Measurements from ENCODE around the gene TRIM47.
A peak's percentile ranks its signal among the peaks of the same experiment; 100 is the strongest.

Gene TRIM47, protein sequence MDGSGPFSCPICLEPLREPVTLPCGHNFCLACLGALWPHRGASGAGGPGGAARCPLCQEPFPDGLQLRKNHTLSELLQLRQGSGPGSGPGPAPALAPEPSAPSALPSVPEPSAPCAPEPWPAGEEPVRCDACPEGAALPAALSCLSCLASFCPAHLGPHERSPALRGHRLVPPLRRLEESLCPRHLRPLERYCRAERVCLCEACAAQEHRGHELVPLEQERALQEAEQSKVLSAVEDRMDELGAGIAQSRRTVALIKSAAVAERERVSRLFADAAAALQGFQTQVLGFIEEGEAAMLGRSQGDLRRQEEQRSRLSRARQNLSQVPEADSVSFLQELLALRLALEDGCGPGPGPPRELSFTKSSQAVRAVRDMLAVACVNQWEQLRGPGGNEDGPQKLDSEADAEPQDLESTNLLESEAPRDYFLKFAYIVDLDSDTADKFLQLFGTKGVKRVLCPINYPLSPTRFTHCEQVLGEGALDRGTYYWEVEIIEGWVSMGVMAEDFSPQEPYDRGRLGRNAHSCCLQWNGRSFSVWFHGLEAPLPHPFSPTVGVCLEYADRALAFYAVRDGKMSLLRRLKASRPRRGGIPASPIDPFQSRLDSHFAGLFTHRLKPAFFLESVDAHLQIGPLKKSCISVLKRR

GRCh38 chr17:75878174-75878998, at the start of gene TRIM47:
TSS of gene TRIM47 (minus strand) at chr17:75878581. CDS start at chr17:75878548, 33 bp downstream.
- DNase-seq: peak; percentile 41

DNA sequence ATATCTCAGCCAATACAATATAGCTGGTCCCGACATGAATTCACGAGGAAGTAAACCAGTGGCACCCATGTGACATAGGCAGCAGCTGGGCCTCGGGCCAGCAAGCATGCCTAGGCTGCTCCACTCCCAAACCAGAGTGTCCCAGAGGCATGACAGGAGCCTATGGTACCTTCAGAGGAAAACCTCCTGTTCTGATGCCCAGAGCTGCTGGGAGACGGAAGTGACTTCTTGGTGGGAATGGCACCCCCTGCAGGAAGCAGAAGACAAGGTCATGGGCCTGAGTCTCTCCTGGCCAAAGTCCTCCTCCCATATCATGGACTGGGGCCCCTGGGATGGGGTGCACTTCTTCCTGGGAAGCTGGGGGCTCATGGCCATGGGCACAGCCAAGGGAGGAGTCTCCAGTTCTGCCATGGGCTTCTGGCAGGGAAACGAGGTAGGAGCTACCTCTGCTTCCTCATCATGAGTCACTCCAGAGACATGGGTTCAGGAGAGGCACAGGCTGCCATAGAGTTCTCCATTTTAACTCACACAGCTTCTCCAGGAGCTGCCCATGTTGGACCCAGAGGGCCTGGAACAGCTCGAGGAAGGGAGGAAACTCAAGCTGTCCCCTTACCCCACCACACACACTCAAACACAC, 49.0 kb upstream of the TRIM47 start:
- DNase-seq: no peak

DNA sequence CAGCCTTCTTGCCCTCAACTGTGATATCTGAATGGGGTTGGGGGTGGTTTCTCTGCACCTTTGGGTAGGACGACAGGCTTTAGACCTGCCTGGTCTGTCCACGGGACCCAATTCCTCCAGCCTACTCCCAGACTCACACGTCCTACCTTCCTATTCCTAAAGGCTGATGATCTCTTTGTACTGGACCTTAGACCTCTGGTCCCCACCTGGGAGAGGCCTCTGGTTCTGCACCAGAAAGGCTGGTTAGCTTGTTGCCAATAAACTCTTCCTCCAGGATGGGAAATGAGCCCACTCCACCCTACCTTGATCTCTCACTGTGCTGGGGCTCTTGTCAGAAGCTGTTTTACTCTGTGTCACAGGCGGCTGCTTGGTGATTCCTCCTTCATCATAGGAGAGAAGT, 48.1 kb upstream of the TRIM47 start:
- no peak for DNase-seq

- no peak for DNase-seq
Measured at GRCh38 chr17:75925912-75926311, 47.5 kb upstream of the TRIM47 start.

GRCh38 chr17:75925103-75925502, 46.7 kb upstream of the TRIM47 start:
- DNase-seq: no peak

- no peak for DNase-seq
Measured at GRCh38 chr17:75922963-75923874, 44.8 kb upstream of the TRIM47 start.

GRCh38 chr17:75922173-75922961, 44.0 kb upstream of the TRIM47 start:
- no peak for DNase-seq

DNA sequence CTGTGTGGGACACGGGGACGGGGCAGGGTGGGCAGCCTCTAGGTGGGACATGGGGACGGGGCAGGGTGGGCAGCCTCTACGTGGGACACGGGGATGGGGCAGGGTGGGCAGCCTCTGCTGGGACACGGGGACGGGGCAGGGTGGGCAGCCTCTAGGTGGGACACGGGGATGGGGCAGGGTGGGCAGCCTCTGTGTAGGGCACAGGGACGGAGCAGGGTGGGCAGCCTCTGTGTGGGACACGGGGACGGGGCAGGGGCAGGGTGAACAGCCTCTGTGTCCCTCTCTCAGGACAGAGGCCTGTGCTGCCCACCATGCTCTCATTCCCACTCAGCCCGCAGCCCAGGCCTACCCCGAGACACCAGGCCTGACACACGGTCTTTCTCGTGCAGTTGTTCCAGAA, 43.2 kb upstream of the TRIM47 start:
- no peak for DNase-seq

GRCh38 chr17:75920045-75920560, 41.7 kb upstream of the TRIM47 start:
- DNase-seq: no peak

DNA sequence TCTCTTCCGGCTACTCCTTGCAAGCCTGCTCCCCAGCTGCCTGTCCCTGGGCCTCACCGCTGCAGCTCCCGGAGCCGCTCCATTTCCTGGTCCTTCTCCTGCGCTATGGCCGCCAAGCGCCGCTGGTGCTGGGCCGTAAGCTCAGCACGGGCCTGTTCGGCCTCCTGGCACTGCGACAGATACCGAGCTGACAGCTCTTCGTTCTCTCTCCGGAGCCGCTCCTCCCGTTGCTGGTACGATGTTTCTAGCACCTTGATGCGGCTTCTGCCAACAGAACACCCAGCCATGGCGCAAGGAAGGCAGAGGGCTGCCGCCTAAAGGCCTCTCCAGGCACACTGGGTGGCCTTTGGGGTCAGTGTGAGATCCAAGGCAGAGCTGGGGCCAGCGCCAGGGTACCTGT, 41.2 kb upstream of the TRIM47 start:
- DNase-seq: no peak

DNA sequence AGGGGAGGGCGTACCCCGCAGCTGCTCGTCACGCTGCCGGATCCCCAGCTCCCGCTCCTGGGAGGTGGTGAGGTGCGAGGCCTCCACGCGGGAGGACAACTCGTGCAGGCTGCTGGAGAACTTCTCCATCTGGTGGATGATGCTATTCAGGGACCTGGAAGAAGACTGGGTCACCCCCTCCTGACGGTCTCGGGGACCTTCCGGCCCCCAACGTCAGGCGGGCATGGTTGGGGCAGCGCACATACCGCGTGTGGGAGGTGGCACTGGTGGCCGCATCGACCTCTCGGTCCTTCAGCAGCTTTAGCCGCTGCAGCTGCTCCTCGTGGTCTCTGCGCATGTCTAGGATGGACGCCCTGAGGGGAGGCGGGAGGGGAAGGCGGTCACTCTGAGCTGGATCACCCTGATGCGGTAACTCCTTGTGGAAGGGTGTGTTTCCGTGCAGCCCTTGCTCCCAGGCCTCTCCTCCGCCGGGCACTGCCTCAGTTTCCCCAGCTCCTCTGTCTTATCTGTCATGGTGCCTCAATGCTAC, 39.6 kb upstream of the TRIM47 start:
- no peak for DNase-seq

DNA sequence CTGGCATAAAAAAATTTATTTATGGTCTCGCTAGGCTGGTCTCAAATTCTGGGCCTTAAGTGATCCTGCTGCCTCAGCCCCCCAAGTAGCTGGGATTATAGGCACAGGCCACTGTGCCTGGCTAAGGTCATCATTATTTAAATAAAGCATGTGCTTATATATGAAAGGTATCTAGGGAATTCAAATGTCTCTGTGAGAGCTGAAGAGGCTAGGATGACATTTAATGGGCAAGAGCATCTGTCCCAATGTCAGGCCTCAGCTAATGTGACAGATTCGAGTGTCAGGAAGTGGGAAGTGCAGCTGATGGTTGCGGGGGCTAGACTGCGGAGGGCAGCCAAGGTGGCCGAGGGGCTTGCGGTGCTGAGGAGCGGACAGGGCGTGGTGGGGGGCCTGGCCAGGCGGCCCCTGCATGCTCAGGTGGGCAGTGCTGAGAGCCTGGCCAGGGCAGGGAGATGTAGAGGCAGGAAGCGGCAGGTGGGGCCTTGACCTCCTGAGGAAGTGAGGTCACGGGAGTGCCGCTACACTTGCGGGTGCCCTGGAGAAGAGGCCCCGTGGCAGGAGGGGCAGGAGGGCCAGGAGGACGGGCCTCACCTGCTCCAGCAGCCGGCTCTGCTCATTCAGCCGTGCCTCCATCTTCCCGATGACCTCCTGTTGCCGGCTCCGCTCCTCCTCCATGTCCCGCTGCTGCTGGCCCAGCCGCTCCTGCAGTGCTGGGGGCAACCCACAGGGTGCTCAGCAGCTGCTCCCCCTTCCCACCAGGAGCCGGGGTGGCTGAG, 38.9 kb upstream of the TRIM47 start:
- no peak for DNase-seq

DNA sequence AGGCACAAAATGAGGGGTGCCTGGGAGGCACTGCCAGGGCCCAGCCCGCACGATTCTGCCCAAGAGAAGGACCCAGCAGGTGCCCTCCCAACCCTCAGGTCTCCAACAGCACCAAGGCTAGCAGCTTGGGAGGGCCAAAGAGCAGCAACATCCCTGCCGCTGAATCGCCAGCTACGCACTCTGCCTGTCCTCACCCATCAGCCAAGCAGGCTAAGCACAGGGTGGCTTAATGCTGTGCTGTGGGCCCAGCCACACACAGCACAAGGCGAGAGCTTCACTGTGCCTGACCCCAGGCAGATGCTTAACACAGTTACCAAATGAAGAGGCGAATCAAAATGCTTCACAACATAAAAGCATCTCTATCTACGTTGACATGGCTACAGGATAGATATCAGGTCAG, 36.9 kb upstream of the TRIM47 start:
- DNase-seq: no peak

DNA sequence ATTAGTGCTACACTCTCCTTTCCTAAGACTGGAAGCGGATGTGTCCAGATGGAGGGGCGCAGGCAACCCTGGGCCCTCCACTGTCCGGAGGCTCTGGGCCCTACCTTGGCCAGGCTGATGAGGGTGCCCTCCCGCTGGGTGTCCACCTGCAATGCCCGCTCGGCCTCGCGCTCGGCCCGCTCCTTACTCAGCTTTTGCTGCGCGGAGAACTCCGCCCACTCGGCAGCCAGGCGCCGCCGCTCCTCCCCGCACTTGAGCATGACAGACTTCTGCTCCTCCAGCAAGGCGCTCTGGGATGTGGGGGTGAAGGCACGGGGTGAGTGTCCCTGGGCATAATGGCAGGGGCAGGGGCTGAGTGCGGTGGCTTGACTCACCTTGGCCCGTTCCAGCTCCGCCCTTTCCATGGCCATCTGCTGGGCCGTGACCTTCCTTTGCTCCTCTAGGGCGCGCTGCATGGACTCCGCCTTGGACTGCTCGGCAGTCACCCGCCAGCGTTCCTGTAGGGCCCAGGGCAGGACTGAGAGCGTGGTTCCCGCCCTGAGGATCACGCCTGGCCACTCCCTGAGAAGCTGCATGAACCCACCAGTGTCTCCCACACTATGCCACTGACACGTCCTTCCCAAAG, 36.4 kb upstream of the TRIM47 start:
- DNase-seq: no peak

DNA sequence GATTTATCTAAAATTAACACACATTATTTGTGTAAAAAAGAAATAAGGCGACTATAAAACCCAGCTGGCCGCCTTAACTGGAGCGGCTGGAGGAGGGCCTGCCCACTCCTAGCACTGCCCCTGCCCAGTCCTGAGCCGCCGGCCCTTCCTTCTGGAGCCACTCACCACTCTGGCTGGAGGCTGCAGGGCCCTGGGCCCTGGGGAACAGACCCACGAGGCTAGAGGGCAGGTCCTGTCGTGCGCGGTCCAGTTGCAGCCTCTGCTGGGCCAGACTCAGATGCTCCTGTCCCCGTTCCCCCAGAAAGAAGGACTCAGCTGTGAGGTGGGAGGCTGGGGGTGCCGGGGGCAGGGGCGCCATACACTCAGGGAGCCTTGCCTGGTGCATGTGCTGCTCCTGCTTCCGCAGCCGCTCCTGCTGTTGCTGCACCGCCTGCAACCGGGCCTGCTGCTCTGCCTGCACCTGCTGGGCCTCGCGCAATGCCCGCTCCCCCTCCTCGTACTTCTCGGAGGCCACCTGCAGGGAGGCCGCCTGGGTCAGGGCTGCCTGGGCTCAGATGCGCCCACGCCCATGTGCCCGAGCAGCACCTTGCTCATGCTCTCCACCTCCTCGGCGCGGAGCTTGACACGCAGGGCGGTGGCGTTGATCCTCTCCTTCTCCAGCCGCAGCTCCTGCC, 35.3 kb upstream of the TRIM47 start:
- no peak for DNase-seq

- no peak for DNase-seq
Measured at GRCh38 chr17:75910699-75911098, 32.3 kb upstream of the TRIM47 start.

DNA sequence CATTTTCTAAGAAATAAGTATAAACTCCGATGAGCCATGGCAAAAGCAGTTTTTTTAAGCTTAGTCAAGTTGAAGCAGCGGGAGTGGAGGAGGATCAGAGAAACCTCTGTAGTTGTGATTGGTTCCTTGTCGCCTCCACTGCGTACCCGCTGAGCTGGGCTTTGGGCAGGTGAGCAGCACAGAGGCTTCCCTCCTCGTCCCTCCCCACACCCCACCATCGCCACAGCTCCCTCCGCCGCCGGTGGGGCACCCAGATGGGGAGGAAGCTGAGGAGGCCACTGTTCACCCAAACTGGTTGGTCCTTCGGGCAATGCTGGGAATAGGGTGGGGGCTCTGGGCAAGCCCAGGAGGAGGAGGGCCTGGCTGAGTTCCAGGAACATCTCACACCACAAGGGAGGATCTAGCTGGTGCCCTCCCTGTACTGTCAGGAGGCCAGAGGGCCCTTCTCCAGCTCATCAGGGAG, 31.5 kb upstream of the TRIM47 start:
- no peak for DNase-seq

DNA sequence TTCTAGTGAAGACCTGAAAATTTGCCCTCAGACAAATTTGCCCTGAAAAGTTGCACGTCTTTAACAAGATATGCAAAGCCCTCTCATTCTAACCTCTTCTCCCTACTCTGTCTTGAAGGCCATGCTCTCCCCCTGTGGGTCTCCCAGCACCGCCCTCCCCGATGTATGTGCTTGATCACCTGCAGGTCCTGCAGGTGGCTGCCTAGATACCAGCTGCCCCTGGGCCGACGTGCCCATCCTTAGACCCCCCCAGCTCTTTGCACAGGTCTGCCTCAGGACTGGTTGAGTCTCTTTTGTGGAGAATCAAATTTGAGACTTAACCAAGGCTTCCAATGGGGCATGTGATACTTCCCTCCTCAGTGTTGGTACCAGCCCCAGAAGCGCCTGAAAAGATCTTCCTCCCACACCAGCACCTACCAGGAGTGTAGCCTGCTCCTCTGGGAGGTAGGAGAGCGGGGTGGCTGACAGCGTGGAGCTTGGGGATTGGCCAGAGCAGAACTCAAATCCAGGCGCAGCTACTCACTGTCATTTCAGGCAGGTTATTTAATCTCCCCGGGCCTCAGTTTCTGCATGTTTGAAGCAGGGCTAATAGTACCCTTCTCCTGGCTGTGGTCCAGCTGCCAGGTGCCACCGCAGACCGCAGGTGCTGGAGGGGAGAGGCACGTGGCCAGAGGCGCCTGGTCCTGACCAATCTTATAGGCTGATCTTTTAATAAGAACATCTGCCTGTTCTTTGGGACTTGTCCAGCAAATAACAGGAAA, 30.9 kb upstream of the TRIM47 start:
- no peak for DNase-seq

Measured in HCEC 1CT (cell line).